ENCODE data around the gene SIRT3.
"Not testable (repeated sequence)": the region's sequence is repeated elsewhere in the genome, so short reads cannot be mapped to it uniquely, and the experiment has no call there.

SIRT3 gene

GRCh38 chr11:193481-193880 is 42.7 kb downstream of the SIRT3 start:
- H3K4me3 ChIP-seq (ENCODE audit: low read length); H3K9ac ChIP-seq (ENCODE audit: low read depth, low read length); H3K27ac ChIP-seq (ENCODE audit: low read length); H3K27me3 ChIP-seq (ENCODE audit: insufficient read depth, low read length); H3K36me3 ChIP-seq (ENCODE audit: insufficient read depth, low read depth, low read length); H3K9me3 ChIP-seq (ENCODE audit: insufficient read depth, low read depth, low read length); H3K4me1 ChIP-seq (ENCODE audit: insufficient read depth, low read length): not testable (repeated sequence)

GRCh38 chr11:192674-193128 is 43.4 kb downstream of the SIRT3 start, which contains the start of gene SCGB1C1:
SCGB1C1 (plus strand) TSS chr11:193078; CDS start chr11:193100, 22 bp downstream.
- H3K9me3 ChIP-seq (ENCODE audit: insufficient read depth, low read depth, low read length); H3K9ac ChIP-seq (ENCODE audit: low read depth, low read length); H3K27ac ChIP-seq (ENCODE audit: low read length): not testable (repeated sequence)

GRCh38 chr11:191490-192478 is 44.4 kb downstream of the SIRT3 start:
- not testable (repeated sequence) for H3K9me3 ChIP-seq (ENCODE audit: insufficient read depth, low read depth, low read length); H3K27me3 ChIP-seq (ENCODE audit: insufficient read depth, low read length); H3K4me3 ChIP-seq (ENCODE audit: low read length); H3K27ac ChIP-seq (ENCODE audit: low read length); H3K4me1 ChIP-seq (ENCODE audit: insufficient read depth, low read length); H3K36me3 ChIP-seq (ENCODE audit: insufficient read depth, low read depth, low read length); H3K9ac ChIP-seq (ENCODE audit: low read depth, low read length)

More at GRCh38 chr11:192674-193128, 43.4 kb downstream of the SIRT3 start, which contains the start of gene SCGB1C1:
- not testable (repeated sequence) for H3K36me3 ChIP-seq (ENCODE audit: insufficient read depth, low read depth, low read length); H3K4me1 ChIP-seq (ENCODE audit: insufficient read depth, low read length); H3K4me3 ChIP-seq (ENCODE audit: low read length); H3K27me3 ChIP-seq (ENCODE audit: insufficient read depth, low read length)

GRCh38 chr11:190546-190945 is 45.6 kb downstream of the SIRT3 start:
- not testable (repeated sequence) for H3K4me3 ChIP-seq (ENCODE audit: low read length); H3K27me3 ChIP-seq (ENCODE audit: insufficient read depth, low read length); H3K9me3 ChIP-seq (ENCODE audit: insufficient read depth, low read depth, low read length); H3K9ac ChIP-seq (ENCODE audit: low read depth, low read length); H3K27ac ChIP-seq (ENCODE audit: low read length); H3K36me3 ChIP-seq (ENCODE audit: insufficient read depth, low read depth, low read length); H3K4me1 ChIP-seq (ENCODE audit: insufficient read depth, low read length)

- not testable (repeated sequence) for H3K4me3 ChIP-seq (ENCODE audit: low read length)
These were observed 46.3 kb downstream of the SIRT3 start for GRCh38 chr11:189843-190311.

GRCh38 chr11:189200-189783 is 46.9 kb downstream of the SIRT3 start:
- H3K27me3 ChIP-seq (ENCODE audit: insufficient read depth, low read length); H3K4me1 ChIP-seq (ENCODE audit: insufficient read depth, low read length); H3K27ac ChIP-seq (ENCODE audit: low read length); H3K4me3 ChIP-seq (ENCODE audit: low read length); H3K9me3 ChIP-seq (ENCODE audit: insufficient read depth, low read depth, low read length); H3K9ac ChIP-seq (ENCODE audit: low read depth, low read length); H3K36me3 ChIP-seq (ENCODE audit: insufficient read depth, low read depth, low read length): not testable (repeated sequence)

More at GRCh38 chr11:189843-190311, 46.3 kb downstream of the SIRT3 start:
- H3K4me1 ChIP-seq (ENCODE audit: insufficient read depth, low read length); H3K9ac ChIP-seq (ENCODE audit: low read depth, low read length); H3K27ac ChIP-seq (ENCODE audit: low read length); H3K36me3 ChIP-seq (ENCODE audit: insufficient read depth, low read depth, low read length); H3K27me3 ChIP-seq (ENCODE audit: insufficient read depth, low read length); H3K9me3 ChIP-seq (ENCODE audit: insufficient read depth, low read depth, low read length): not testable (repeated sequence)

GRCh38 chr11:180242-180641 is 55.9 kb downstream of the SIRT3 start:
- H3K9me3 ChIP-seq (ENCODE audit: insufficient read depth, low read depth, low read length); H3K27ac ChIP-seq (ENCODE audit: low read length); H3K36me3 ChIP-seq (ENCODE audit: insufficient read depth, low read depth, low read length); H3K4me3 ChIP-seq (ENCODE audit: low read length); H3K9ac ChIP-seq (ENCODE audit: low read depth, low read length); H3K4me1 ChIP-seq (ENCODE audit: insufficient read depth, low read length); H3K27me3 ChIP-seq (ENCODE audit: insufficient read depth, low read length): not testable (repeated sequence)
